ENCODE results near the gene DECR2.

Gene DECR2

GRCh38 chr16:450785-451512 is 49.3 kb downstream of the DECR2 start:
- DNase-seq = no peak

- DNase-seq = no peak
Observed at GRCh38 chr16:454397-454940, 52.8 kb downstream of the DECR2 start.

GRCh38 chr16:455453-455852 is 53.8 kb downstream of the DECR2 start:
- DNase-seq = no peak

- no peak for DNase-seq
Observed at GRCh38 chr16:456891-457483, 55.3 kb downstream of the DECR2 start.

GRCh38 chr16:457732-458400 is 56.2 kb downstream of the DECR2 start:
- DNase-seq = no peak

- no peak for DNase-seq
Observed at GRCh38 chr16:459761-460160, 58.1 kb downstream of the DECR2 start.

- DNase-seq = no peak
Observed at GRCh38 chr16:460787-461186, 59.1 kb downstream of the DECR2 start.
